GM21717 (cell line): ENCODE measurements around the gene ITIH1.
"Not testable (repeated sequence)": the region's sequence is repeated elsewhere in the genome, so short reads cannot be mapped to it uniquely, and the experiment has no call there.

Source experiments
- ATAC-seq: cut with Tn5 transposase; IDR thresholded peaks from one replicate; pipeline ENCODE4 v1.9.1; 2021; ENCODE audit warnings: mild to moderate bottlenecking, moderate library complexity; ENCODE audit not compliant: unreplicated experiment

The ITIH1 gene

DNA sequence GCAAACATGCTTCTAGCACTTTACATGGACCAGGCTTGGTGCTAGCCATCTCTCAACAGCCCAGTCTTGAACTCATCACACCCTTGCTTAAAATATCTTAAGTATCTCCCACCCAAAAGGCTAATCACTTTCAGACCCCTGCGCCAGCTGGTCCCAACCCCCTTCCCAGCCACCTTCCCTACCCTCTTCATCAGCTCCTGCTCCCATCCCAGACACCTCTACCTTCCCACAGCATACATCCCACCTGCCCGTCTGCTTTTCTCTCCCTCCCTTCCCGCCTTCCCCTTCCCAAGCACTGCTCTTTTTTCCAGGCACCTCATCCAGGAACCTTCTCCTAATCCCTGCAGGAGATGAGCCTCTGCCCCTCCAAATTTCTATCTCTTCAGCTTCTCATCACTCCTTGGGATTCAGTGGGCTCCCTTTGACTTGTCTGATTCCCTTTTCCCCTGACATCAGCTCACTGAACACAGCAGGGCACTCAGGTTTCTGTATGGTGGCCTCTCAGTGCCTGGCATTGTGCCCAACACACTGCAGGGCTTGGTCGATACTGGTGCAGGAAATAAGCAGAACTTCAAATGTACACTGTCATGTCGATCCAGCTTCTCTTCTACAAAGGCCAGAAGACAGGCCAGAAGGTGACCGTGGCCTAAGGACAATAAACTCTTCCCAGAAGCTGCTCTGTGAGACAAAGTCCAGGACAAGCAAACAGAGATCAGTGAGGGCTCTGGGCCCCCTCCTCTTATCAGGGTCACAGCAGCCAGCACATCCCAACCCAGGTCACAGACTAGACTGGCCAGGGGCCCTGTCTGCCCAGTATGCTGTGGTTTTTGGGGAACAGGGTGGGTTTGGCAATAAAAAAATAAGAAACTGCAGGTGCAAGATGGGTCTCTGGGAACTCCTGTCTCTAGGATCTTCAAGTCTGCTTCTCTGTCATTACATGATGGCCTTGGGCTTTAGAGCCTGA is 2.2 kb upstream of the ITIH1 start:
- ATAC-seq = no peak

DNA sequence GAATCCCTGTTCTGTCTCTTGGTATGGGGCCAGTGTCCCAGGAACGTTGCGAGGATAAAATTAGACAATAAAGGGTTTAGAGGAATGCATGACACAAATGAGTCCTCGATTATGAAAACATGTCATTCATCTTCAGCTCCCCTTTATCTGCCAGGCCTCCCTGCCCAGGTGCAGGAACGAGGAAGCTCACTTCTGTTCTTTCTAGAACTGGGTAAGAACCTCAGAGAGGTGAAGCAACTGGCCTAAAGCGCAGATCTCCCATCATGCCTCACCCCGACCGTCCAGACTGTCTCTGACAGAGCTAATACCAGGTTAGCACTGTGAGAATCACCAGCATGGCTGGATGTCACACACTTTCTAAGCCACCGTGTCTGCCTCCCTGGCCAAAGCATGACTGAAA is 1.5 kb upstream of the ITIH1 start:
- no peak for ATAC-seq

DNA sequence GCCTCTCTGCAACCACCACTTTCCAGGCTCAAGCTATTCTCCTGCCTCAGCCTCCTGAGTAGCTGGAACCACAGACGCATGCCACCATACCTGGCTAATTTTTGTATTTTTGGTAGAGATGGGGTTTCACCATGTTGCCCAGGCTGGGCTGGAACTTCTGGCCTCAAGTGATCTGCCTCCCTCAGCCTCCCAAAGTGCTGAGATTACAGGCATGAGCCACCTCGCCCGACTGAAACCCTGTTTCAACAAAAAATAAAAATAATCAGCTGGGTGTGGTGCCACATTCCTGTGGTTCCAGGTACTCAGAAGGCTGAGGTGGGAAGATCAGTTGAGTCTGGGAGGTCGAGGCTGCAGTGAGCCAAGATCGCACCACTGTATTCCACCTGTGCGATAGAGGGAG is 913 bp upstream of the ITIH1 start:
- ATAC-seq = not testable (repeated sequence)

DNA sequence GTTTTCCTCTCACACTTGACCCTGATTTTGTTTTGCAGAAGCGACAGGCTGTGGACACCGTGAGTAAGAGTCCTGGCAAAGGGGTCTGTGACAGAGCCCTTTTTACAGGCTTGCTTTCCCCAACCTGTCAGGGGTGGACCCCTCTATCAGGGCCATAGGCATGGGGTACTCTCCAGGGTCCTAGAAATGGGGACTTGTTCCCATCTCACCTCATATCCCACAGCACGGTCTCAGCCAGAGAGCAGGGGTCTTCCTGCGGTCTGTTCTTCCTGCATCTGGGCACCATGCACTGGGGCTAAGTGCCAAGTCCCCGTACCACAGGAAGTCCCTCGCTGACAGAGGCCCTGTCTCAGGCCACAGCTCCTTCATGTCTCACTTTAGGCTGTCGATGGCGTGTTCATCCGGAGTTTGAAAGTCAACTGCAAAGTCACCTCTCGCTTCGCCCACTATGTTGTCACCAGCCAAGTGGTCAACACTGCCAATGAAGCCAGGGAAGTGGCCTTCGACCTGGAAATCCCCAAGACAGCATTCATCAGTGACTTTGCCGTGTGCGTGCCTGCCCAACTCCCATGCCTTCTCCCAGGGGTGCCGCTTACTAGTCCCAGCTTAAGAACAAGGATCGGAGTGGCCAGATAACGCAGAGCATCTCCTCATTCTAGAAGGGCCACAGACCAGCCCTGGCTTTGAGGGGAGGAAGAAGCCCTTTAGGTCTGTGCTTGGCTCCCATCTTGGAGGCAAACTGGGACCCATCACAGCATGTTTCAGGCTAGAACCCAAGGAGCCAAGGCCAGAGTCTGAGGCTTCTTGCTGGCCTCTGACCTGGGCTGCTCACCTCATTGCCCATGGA is 783 bp downstream of the ITIH1 start:
- no peak for ATAC-seq

DNA sequence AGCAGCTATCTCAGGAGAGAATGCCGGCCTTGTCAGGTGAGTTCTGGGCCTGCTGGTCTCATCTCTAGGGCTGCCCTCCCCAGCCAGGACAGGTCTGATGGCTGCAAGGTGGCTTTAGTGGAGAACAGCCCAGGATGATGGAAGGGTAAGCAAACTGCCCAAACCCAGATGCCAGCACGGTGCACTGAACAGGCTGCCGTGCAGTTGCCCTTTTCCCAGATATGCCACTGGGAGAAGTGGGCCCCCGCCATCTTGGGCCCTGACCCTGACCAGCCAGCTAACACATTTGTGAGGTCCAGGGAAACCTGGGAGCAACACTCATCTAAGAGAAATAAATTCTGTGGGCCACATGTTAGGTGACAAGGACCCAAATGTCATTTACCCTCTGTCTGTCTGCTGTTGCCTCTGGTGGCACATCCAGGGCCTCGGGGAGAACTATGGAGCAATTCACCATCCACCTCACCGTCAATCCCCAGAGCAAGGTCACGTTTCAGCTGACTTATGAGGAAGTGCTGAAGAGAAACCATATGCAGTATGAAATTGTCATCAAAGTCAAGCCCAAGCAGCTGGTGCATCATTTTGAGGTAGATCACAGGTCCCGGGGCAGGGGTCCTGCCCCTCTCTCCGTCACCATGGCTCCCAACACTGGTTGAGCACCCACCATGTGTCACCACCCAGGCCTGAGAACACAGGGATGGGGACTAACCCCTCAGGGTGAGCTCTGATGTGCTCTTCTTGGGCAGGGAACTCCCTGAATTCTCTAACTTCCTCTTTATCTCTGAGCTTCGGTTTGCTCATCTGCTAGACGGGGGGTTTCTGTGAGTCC is 1.8 kb downstream of the ITIH1 start:
- no peak for ATAC-seq

DNA sequence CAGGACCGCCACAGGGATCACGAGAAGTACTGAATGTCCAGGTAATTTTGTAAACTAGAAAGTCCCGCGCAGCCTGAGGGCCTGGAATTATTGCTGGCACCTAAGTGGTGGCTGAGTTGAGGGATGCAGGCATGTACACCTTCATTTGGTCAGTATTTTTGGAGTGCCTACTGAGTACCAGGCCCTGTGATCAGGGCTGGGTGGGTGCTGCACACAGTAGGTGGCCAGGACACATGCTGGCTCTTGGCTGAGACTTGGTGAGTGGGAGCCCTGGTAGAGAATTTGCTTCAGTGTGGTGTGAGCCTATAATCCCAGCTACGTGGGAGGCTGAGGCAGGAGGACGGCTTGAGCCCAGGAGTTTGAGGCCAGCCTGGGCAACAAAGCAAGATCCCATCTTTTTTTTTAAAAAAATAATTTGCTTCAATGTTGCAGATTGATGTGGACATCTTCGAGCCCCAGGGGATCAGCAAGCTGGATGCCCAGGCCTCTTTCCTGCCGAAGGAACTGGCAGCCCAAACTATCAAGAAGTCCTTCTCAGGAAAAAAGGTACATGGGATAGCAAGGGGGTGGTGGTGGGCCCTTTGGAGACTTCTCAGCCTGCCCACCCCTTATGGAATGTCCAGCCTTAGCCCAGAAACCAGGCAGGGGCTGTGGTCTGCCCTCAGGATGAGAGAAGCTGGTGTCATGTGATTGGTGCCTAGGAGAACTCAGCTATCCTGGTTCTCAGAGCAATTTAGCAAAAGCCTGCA is 2.6 kb downstream of the ITIH1 start:
- ATAC-seq = no peak

DNA sequence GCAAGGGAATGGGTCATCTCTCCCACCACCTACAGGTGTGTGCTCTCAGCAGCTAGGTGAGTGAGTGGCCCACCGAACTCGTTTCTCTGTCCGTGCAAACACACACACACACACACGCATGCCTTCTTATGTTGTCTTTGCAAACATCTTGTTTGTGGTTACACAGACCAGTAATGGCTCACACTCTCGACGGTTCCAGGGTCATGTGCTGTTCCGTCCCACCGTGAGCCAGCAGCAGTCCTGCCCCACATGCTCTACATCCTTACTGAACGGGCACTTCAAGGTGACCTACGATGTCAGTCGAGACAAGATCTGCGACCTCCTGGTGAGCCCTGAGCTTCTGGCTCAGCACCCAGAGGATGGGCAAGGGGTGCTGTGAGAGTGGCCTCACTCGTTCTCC is 4.3 kb downstream of the ITIH1 start:
- no peak for ATAC-seq

DNA sequence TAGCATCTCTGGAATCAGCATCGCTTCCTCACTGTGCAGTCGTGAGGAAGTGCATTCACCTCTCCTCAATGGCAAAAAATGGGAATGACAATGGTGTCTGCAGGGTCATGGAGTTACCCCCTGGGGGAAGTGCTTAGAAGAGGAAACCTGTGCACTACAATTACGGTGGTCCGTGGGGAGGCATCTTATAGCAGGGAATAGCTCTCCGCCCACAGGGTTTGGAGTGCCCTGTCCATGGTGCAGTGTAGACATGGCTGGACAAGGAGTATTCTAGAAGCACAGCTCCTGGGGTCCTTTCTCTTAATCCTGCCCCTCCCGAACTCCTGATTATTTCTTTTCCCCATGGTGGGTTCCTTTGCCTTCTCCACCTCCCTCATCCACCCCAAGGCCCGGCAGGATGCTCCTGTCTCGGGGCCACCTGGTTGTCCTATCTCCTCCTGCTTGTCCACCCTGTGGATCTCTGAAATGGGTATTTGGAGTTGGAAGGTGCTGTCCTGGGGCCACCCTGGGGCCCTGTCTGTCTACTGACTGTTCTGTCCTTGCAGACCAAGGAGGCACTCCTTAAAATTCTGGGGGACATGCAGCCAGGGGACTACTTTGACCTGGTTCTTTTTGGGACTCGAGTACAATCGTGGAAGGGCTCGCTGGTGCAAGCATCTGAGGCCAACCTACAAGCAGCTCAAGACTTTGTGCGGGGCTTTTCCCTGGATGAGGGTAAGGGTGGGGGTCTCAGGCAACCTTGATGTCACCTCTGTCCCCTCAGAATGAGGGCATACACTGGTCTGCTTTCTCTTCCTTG is 5.2 kb downstream of the ITIH1 start:
- no peak for ATAC-seq

DNA sequence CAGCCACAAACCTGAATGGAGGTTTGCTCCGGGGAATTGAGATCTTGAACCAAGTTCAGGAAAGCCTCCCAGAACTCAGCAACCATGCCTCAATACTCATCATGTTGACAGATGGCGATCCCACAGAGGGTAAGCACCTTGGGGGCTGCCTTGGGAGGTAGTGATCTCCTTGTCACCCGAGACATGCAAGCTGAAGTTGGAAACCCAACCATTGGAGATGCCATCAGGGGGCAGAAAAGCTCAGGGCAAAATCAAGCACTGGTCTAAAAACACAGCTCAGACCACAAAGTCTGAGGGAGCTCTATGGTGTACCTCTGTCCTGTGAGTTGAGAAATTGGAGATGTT is 5.8 kb downstream of the ITIH1 start:
- no peak for ATAC-seq

DNA sequence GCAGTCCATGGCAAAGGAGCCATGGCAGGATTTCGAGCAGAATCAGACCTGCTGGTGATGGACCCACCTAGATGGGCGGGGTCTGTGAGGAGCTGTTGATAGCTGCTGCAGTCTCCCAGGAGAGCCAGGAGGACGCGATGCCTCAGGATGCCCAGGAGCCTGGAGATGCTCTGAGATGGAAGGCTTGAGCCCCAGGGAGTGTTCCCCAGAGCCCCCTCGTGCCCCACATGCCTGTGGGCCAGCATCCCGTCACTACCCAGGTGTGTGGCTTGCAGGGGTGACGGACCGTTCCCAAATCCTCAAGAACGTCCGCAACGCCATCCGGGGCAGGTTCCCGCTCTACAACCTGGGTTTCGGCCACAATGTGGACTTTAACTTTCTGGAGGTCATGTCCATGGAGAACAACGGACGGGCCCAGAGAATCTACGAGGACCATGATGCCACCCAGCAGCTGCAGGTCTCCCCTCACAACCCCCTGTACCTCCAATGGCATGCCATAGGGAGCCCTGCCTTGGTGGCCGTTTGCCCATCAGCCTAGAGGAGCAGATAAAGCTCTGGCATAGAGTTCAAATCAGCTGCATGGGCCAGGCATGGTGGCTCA is 6.7 kb downstream of the ITIH1 start:
- ATAC-seq = no peak

DNA sequence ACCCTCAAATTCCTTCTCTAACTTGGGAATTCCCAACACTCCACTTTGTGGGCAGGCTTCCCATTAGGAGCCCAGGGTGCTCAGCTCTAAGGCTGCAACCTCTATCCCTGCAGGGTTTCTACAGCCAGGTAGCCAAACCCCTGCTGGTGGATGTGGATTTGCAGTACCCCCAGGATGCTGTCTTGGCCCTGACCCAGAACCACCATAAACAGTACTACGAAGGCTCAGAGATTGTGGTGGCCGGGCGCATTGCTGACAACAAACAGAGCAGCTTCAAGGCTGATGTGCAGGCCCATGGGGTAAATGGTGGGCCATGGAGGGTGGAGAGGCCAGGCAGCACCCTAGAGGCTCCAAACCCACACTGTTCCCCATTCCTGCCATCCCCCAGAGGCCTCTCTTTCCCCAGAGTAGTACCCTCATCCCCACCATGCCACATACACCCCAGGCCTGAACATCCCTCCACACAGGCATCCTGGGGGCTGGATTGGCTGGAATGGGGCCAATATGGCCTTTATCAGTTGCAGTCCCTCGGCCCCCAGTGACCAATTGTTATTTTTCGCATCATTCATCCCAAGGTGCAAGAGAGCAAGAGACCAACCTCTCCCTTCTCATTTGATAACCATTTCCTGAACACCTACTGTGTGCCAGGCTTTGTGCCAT is 7.7 kb downstream of the ITIH1 start:
- ATAC-seq = no peak

DNA sequence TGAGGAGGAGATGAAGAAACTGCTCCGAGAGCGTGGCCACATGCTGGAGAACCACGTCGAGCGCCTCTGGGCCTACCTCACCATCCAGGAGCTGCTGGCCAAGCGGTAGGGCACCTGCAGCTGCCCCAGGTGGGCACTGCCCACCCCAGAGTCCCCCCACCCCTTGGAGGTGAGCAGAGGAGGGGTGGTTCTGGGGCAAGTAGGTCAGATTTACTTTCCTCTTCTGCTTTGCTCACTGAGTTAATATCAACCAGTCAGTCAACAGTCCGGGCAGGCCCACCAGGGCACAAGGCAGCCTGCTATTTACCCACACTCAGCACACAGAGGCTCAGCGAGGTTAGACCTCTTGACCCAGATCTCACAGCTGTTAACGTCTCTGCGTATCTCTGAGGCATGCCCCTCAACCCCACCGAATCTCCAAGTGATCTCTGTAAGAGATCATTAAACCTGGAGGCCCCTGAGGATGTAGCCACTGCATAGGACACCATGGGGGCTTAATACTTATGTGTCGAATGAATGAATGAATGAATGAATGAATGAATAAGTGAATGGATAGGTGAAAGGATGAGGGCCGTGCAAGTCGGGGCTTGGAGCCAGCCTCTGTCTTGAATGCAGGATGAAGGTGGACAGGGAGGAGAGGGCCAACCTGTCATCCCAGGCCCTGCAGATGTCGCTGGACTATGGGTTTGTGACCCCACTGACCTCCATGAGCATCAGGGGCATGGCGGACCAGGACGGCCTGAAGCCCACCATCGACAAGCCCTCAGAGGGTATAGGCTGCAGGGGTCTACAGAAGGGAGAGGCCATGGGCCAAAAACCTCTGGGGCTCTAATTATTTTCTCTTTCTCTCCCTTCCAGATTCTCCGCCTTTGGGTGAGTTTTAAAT is 9.2 kb downstream of the ITIH1 start:
- ATAC-seq = no peak

DNA sequence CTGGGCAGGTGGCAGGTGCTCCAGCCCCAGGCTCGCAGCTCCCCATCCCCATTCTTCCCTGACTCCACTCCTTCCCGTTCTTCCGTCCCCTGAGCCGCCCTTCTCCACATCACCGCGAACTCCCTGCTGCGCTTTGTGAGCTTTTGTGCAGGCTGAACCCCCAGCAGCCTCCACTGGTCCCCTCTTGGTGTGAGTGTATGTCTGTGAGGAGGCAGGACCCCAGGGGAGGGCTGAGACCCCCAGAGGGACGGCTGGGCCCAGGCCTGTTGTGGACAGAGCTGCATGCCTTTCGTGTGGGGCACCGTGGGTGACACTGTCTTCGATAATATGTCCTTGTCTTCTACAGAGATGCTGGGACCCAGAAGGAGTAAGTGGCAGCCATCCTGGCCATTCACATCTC is 9.8 kb downstream of the ITIH1 start:
- no peak for ATAC-seq

DNA sequence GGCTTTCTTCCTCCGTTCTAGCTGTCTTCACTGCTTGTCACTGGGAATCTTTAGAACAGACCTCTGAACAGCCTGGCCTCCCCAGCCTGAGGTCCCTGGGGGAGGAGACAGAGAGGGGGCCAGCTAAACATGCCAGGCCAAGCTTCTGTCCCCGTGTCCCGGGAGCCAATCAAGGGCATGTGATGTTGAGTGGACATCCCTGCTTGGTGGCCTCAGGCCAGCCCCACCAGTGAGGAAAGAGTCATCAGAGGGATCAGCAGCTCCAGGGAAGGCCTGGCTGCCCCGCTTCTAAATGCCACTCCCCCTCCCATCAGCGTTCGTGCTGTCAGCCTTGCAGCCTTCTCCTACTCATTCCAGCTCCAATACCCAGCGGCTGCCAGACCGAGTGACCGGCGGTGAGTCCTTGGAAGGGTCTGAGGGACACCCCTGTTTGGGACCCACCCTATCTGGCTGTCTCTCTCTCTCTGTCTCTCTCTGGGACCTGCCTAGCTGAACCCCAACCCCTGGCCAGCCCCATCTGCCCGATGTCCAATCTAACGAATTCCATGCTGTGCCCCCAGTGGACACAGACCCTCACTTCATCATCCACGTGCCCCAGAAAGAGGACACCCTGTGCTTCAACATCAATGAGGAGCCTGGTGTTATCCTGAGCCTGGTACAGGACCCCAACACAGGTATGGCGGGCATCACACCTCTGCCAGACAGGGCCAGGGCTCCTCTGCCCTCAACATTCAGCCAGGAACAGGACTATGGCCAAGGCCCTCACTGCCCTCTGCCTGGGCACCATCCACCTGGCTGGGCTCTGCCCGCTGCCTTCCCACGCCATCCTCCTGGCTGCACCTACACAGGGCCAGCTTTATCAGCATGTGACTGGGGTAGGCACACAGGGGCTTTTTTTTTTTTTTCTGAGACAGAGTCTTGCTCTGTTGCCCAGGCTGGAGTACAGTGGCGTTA is 10.6 kb downstream of the ITIH1 start:
- no peak for ATAC-seq

DNA sequence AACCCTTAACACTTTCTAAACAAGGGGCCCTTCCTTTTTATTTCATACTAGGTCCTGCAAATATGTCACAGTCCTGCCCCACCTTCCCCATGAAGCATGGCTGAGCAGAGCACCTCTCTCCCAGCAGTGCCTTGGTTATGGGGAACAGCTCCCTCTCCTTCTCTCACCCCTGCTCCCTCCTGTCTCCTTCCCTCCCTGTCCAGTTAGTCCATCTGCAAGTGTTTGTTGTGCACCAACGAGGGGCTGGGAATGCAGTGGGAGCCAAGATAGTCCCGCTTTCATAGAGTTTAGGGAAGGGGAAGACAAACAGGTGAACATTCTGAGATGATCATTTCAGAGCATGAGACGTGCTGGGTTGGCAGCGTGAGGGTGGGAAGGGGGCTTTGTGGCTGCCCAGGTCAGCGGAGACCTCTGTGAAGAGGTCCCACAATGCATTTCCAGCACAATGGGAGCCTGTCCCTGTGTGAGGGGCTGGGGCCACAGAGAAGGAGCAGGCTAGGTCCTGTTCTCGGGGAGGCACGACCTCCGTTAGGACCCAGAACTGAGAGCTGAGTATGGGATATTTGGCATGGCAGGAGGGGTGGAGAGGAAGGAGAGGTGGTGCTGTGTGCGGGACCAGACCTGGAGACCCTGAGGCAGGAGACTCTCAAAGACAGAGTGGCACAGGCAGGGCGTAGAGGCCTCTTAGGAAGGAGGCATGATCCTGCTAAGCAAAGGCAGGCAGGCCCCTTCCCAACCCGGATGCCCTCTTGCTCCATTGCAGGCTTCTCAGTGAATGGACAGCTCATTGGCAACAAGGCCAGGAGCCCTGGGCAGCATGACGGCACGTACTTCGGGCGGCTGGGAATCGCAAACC is 11.7 kb downstream of the ITIH1 start:
- ATAC-seq = no peak

DNA sequence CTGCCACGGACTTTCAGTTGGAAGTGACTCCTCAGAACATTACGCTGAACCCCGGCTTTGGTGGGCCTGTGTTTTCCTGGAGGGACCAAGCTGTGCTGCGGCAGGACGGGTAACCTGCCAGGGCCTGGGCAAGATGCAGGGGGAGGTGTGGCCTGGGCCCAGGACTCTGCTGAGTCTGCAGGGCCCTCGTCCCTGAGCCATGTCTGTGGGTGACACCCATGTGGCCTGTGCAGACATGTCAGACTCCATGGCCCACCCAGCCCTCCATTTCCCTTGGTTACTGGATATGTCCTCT is 12.3 kb downstream of the ITIH1 start:
- no peak for ATAC-seq
